Right ventricle myocardium superior (tissue), 1 donor: ENCODE measurements around the gene ADGRD2. TPM values are rescaled to one million over a fixed set of nuclear protein-coding genes. Genes with fewer than 3 reads are reported as not detected.
"Not testable (repeated sequence)": the region's sequence is repeated elsewhere in the genome, so short reads cannot be mapped to it uniquely, and the experiment has no call there.

Experiments
- ATAC-seq: fragments of 200-7000 bp; cut with Tn5 transposase; one replicate; pipeline ENCODE4 v1.9.1; 2020; ENCODE audit warnings: mild to moderate bottlenecking; ENCODE audit not compliant: poor library complexity
- DNase-seq: peaks from one replicate; pipeline ENCODE4 v3.0.0-alpha.2; 2020
- intact Hi-C: fragments of 100-400 bp; cut with DNase I; formaldehyde crosslinking; loops from one replicate; pipeline ENCODE4 v1.11.2; 2022
- long read RNA-seq: library from polyadenylated mRNA; unstranded; transcript quantifications from one replicate; pipeline ENCODE4 v2.0.0, GENCODE V29; 2021
- total RNA-seq: library from RNA; stranded (reverse); fragmentation: NEBNext Ultra II Directional; extraction: Animal tissue kit (Norgen Biotek cat#: 25700); gene quantifications from one replicate; pipeline ENCODE4 v1.2.1, GENCODE V29; 2021
- donor health status: DM: no; HTN: yes; CAD: no; lungs with severe emphysema.

The ADGRD2 gene
- total RNA-seq, result not detected
- long read RNA-seq, result 0 reads

GRCh38 chr9:124450241-124450924 is at the start of gene ADGRD2:
ADGRD2 (plus strand) TSS chr9:124450451; CDS start chr9:124451667, 1,216 bp downstream.
- no peak for DNase-seq
- intact Hi-C loops, result no loop called here
- ATAC-seq, result no peak

DNA sequence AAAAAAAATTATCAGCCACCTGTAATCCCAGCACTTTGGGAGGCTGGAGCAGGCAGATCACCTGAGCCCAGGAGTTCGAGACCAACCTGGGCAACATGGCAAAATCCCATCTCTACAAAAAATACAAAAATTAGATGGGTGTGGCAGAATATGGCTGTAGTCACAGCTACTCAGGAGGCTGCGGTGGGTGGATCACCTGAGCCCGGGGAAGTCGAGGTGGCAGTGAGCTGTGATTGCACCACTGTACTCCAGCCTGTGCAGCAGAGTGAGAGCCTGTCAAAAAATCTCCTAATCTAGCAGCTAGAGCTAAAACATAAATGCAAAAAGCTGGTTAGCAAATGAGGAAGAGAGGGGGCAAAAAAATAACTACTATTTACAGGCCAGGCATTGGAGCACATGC is 47.0 kb upstream of the ADGRD2 start:
- DNase-seq (no peak), ATAC-seq (no peak)
- intact Hi-C loops, result no loop called here

DNA sequence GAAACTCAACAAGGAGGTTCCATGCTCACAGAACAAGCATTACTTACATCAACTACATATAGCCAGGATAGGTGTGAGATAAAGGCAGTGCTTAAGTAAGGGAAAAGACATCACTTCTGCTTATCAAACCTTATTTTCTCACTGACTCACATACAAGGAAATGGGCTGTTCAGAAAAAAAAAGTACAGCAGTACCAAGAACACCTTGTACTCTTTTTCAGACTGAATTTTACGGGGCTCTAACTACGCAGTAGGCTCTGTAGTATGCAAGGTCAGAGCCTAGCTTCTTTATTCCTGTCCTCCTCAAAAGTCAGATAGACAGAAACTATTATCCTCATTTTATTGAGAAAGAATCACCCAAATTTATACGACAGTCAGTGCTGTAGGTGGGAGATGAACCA is 40.8 kb upstream of the ADGRD2 start:
- ATAC-seq, result no peak
- no peak for DNase-seq
- intact Hi-C loops, result no loop called here

DNA sequence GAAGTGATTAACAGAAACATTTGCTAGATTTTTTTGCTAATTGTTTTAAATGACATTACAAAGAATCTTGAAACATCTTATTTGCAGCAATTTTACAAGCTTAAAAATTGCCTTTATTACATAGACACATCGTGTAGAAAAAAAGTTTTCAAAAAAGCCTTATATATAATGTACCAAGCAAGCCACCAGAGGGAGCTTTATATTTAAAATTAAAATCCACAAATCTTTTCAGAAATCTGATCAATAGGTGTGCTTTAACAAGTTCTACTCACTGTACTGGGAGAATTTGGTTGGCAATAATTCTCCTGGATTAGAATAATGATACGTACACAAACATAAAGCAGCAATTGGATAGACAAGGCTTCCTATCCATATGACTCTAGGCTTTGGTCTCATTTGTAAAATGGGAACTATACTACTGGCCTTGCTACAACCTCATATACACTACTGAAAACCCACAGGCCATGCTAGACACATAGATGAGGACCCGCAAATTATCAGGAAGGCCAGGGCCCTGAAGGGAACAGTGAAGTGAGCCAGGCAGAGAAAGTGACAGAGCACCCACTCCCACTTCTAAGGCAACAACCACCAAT is 39.8 kb upstream of the ADGRD2 start:
- intact Hi-C loops, result no loop called here
- ATAC-seq, result no peak

DNA sequence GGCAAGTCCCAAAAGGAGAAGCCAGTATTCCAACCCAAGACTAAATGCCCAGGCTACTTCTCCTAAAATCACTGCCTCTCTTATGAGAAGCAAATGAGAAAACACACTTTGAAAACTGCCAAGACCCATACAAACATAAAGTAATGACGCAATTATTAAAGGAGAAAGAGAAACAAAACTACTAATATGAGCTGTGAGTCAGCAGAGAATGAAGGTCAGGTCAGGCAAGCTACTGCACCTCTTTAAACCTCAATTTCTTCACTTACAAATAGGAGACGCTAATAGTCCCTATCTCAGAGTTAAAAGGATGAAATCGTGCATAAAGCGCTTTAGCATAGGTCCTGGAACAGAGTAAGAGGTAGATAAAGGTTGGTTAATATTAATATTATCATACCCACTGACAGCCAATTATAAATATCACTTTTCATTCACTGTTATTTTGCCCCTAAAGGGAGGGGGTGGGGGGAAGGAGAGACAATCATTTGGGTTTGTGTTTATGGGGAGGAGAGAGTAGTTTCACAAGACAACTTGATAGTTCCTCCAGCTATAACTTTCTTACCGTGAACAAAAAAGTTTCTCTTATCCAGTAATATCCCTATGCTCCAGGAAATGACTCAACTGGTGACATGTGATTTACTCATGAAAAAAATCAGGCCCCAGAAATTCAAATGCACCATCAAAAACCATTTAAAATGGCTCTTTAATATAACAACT is 38.6 kb upstream of the ADGRD2 start:
- DNase-seq (no peak), ATAC-seq (no peak)
- intact Hi-C loops, result no loop called here

More for the DNA sequence above, 39.8 kb upstream of the ADGRD2 start:
- no peak for DNase-seq

DNA sequence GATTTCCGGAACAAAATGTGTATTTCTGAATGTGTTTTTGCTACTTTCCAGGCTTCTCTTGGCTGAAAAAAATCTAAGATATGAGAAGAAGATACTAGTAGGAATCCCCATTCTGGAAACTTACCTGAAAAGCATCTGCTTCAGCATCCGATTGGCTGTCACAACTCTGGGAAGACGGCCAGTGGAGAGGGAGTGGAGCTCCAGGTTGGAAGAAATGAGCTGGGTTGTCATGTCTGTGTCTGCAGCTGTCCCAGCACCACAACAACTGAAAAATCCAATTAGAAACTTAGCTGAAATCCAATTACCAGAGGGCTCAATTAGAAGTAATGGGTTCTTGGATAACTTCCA is 38.0 kb upstream of the ADGRD2 start:
- ATAC-seq, result no peak

GRCh38 chr9:124414612-124415011 is 35.6 kb upstream of the ADGRD2 start:
- no peak for DNase-seq
- no peak for ATAC-seq
- intact Hi-C loops, result no loop called here

More for the DNA sequence above, 38.0 kb upstream of the ADGRD2 start:
- intact Hi-C loops, result no loop called here
- no peak for DNase-seq

GRCh38 chr9:124415102-124415851 is 35.0 kb upstream of the ADGRD2 start, which contains the start of gene PSMB7:
PSMB7 (minus strand) TSS chr9:124415442; CDS start chr9:124415425, 17 bp downstream.
- ATAC-seq (peak; percentile 96), DNase-seq (peak; percentile 97)
- intact Hi-C loops, result no loop called here

- no peak for ATAC-seq
- intact Hi-C loops, result no loop called here
- no peak for DNase-seq
Observed at GRCh38 chr9:124415852-124416484, 34.3 kb upstream of the ADGRD2 start.

GRCh38 chr9:124419832-124420489 is 30.3 kb upstream of the ADGRD2 start:
- intact Hi-C loops, result loop anchor here (2.0 kb wide), 1 partner anchor 117 kb away; no protein-coding TSS in a partner anchor
- DNase-seq (no peak), ATAC-seq (peak; percentile 6)

GRCh38 chr9:124420991-124421543 is 29.2 kb upstream of the ADGRD2 start:
- peak; percentile 43 for ATAC-seq
- no peak for DNase-seq
- intact Hi-C loops, result loop anchor here (2.0 kb wide), 1 partner anchor 116 kb away; no protein-coding TSS in a partner anchor

GRCh38 chr9:124423155-124423554 is 27.1 kb upstream of the ADGRD2 start:
- no peak for ATAC-seq
- intact Hi-C loops, result no loop called here

DNA sequence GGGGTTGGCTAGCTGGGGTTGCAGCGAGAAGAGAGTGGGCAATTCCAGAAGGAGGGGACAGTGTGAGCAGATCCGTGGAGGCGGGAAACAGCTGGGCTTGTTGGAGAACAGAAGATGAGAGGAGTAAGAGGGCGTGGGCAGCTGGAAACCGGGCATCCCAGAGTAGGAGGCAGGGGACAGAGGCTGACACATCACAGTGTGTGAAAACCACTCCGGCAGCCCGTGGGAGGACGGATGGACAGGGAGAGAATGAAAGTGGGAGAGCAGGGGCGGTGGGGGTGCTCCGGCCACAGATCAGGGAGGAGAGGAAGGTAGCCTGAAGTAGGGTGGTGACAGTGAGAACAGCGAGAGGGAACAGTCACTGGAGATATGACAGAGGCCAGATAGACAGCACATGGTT is 26.7 kb upstream of the ADGRD2 start:
- no peak for ATAC-seq
- intact Hi-C loops, result no loop called here

More at GRCh38 chr9:124423155-124423554, 27.1 kb upstream of the ADGRD2 start:
- DNase-seq, result no peak

DNA sequence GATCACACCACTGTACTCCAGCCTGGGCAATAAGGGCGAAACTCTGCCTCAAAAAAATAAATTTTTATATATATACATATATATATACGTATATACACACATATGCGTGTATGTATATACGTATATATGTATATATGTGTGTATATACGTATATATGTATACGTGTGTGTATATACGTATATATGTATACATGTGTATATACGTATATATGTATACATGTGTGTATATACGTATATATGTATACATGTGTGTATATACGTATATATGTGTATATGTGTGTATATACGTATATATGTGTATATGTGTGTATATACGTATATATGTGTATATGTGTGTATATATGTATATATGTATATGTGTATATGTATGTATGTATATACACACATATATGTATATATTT is 24.5 kb upstream of the ADGRD2 start:
- DNase-seq, ATAC-seq, intact Hi-C loops: not testable (repeated sequence)

More for the DNA sequence above, 26.7 kb upstream of the ADGRD2 start:
- DNase-seq, result no peak

- no peak for ATAC-seq
Observed at GRCh38 chr9:124426361-124426760, 23.9 kb upstream of the ADGRD2 start.

GRCh38 chr9:124427281-124427680 is 23.0 kb upstream of the ADGRD2 start:
- intact Hi-C loops, result no loop called here
- ATAC-seq (no peak), DNase-seq (no peak)

More at GRCh38 chr9:124426361-124426760, 23.9 kb upstream of the ADGRD2 start:
- intact Hi-C loops, result no loop called here
- DNase-seq, result no peak

DNA sequence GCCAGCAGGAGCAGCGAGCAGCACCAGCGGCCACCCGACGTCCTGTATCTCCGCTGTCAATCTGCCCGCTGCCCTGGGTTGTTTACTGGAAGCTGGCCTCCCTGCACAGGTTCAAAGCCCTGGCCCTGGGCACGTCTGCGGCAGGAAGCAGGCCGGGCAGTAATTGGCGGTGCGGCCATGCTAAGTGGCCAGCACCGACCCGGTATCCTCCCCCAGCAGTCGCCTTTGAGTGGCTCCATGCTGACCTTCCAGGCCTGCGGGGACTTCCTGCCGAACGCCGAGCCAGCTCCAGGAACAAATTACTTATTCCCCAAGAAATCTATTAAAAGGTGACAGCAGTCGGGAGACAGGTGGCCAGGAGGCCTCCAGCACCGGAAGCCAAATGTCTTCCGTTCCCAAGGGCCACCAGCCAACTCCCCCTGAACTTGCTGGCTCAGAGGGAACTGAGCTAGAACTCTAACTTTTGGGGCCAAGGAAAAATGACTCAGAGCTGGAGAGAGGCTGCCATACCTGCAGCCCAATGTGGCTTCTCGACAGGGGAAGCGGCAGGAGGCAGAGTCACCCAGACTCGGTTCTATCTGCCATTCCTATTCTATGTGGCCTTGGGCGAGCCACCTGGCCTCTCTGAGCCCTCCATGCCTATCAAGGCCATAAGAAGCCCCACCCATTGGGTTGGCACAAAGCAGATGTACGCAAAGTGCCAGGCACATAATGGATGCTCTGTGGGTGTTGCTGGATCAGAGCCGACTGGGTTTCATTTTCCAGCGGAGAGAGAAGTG is 21.3 kb upstream of the ADGRD2 start:
- DNase-seq, result no peak
- intact Hi-C loops, result no loop called here
- ATAC-seq, result no peak
